Neural cell (in vitro differentiated cells): Measurements from ENCODE around the gene ACTL8.

ENCODE experiments used
- CTCF ChIP-seq: fragments of 450-650 bp; IDR thresholded peaks from 2 replicates; pipeline ENCODE4 v1.5.1; 2014; ENCODE audit warnings: antibody characterized with exemption, mild to moderate bottlenecking, moderate library complexity; ENCODE audit not compliant: poor library complexity, severe bottlenecking
- EP300 ChIP-seq: fragments of 450-650 bp; conservative IDR thresholded peaks from 2 replicates; pipeline ENCODE4 v1.6.1; 2014; ENCODE audit warnings: antibody characterized with exemption, mild to moderate bottlenecking, moderate library complexity; ENCODE audit not compliant: poor library complexity, severe bottlenecking
- EZH2 ChIP-seq: fragments of 200-600, 300-800 bp; shearing (Covaris generic), sonication (generic); IDR thresholded peaks from 2 replicates; pipeline ENCODE4 v1.6.1; 2014; ENCODE audit warnings: antibody characterized with exemption, low read length, borderline replicate concordance, mild to moderate bottlenecking; ENCODE audit not compliant: insufficient read depth, poor library complexity, severe bottlenecking
- POLR2AphosphoS5 ChIP-seq: IDR thresholded peaks from 2 replicates; pipeline ENCODE4 v1.6.1; 2012
- REST ChIP-seq: IDR thresholded peaks from 2 replicates; pipeline ENCODE4 v1.6.1; 2012; ENCODE audit warnings: borderline replicate concordance
- SMC3 ChIP-seq: fragments of 450-650 bp; conservative IDR thresholded peaks from 2 replicates; pipeline ENCODE4 v1.6.1; 2014; ENCODE audit warnings: antibody characterized with exemption, mild to moderate bottlenecking, moderate library complexity; ENCODE audit not compliant: poor library complexity

GRCh38 chr1:17837233-17838030 is 82.3 kb downstream of the ACTL8 start:
- TF ChIP-seq CTCF (no peak), SMC3 (no peak), POLR2AphosphoS5 (no peak), REST (no peak), EP300 (no peak), EZH2 (no peak)
